ENCODE measurements around the gene MSRB3. TPM values are rescaled to one million over a fixed set of nuclear protein-coding genes. Genes with fewer than 3 reads are reported as not detected.

The MSRB3 gene
- total and polyA plus RNA-seq, 2 of the 8 experiments (the other 6 are each of a cell fraction or from before 2014, with no cell fraction given), result 0.32 to 1.2 TPM

GRCh38 chr12:65495233-65495632 lies 216.8 kb downstream of the MSRB3 start (continued):
- TF ChIP-seq CHD7 (IDR thresholded peaks at IDR 0.05; ENCODE audit: insufficient replicate concordance, low read length), result no peak
- no peak for TF ChIP-seq CREB1 (IDR thresholded peaks at IDR 0.05)
